ENCODE measurements around the gene TMEM87B. TPM values are rescaled to one million over a fixed set of nuclear protein-coding genes. Genes with fewer than 3 reads are reported as not detected.
"Not testable (repeated sequence)": the region's sequence is repeated elsewhere in the genome, so short reads cannot be mapped to it uniquely, and the experiment has no call there.

TMEM87B gene
- total RNA-seq, 1 donor: 33.7 TPM

- no peak for TF ChIP-seq CTCF (IDR thresholded peaks at IDR 0.05; ENCODE audit: extremely low read depth, low read depth, low read length)
- Histone ChIP-seq H3K27me3 (ENCODE audit: insufficient read depth, low read length) (no peaks in the 10 kb centered on the region), H3K4me1 (ENCODE audit: insufficient read depth, low read length) (peaks cover 2% of the 10 kb centered on the region), H3K4me3 (ENCODE audit: insufficient read depth, low read length) (no peak overlapping the region), H4K20me1 (ENCODE audit: insufficient read depth, low read length) (peaks cover 3% of the 10 kb centered on the region), H3K79me2 (ENCODE audit: insufficient read depth, low read length) (no peaks in the 10 kb centered on the region), H2AFZ (ENCODE audit: low read length) (no peak overlapping the region), H3K4me2 (ENCODE audit: insufficient read depth, low read length) (no peak overlapping the region), H3K36me3 (ENCODE audit: insufficient read depth, low read length) (peaks cover 61% of the 10 kb centered on the region), H3K9me3 (ENCODE audit: low read depth, low read length) (no peaks in the 10 kb centered on the region), H3K27ac (ENCODE audit: low read depth, low read length) (no peak overlapping the region)
- DNase-seq (ENCODE audit: insufficient read length, low spot score, missing footprints): no peak
Measured at GRCh38 chr2:112110966-112111365, 55.9 kb downstream of the TMEM87B start.

- DNase-seq (ENCODE audit: insufficient read length, low spot score, missing footprints): not testable (repeated sequence)
Measured at GRCh38 chr2:112113354-112113753, 58.3 kb downstream of the TMEM87B start.

GRCh38 chr2:112118148-112118547, 63.1 kb downstream of the TMEM87B start:
- no peak for DNase-seq (ENCODE audit: insufficient read length, low spot score, missing footprints)
- H3K4me1 ChIP-seq (ENCODE audit: insufficient read depth, low read length): no peaks in the 10 kb centered on the region
- no peaks in the 10 kb centered on the region for H3K79me2 ChIP-seq (ENCODE audit: insufficient read depth, low read length)
- H2AFZ ChIP-seq (ENCODE audit: low read length): no peak overlapping the region
- H3K27ac ChIP-seq (ENCODE audit: low read depth, low read length): no peak overlapping the region
- no peak overlapping the region for H3K4me2 ChIP-seq (ENCODE audit: insufficient read depth, low read length)
- no peaks in the 10 kb centered on the region for H3K9me3 ChIP-seq (ENCODE audit: low read depth, low read length)
- peak; percentile 16 for TF ChIP-seq CTCF (IDR thresholded peaks at IDR 0.05; ENCODE audit: extremely low read depth, low read depth, low read length)
- no peaks in the 10 kb centered on the region for H3K27me3 ChIP-seq (ENCODE audit: insufficient read depth, low read length)
- no peaks in the 10 kb centered on the region for H4K20me1 ChIP-seq (ENCODE audit: insufficient read depth, low read length)
- H3K4me3 ChIP-seq (ENCODE audit: insufficient read depth, low read length): no peak overlapping the region
- H3K36me3 ChIP-seq (ENCODE audit: insufficient read depth, low read length): peaks cover 21% of the 10 kb centered on the region

More at GRCh38 chr2:112113354-112113753, 58.3 kb downstream of the TMEM87B start:
- H3K79me2 ChIP-seq (ENCODE audit: insufficient read depth, low read length); H3K9me3 ChIP-seq (ENCODE audit: low read depth, low read length); H3K4me2 ChIP-seq (ENCODE audit: insufficient read depth, low read length); H2AFZ ChIP-seq (ENCODE audit: low read length); H3K27ac ChIP-seq (ENCODE audit: low read depth, low read length); H3K4me1 ChIP-seq (ENCODE audit: insufficient read depth, low read length); H4K20me1 ChIP-seq (ENCODE audit: insufficient read depth, low read length); H3K4me3 ChIP-seq (ENCODE audit: insufficient read depth, low read length); H3K27me3 ChIP-seq (ENCODE audit: insufficient read depth, low read length): not testable (repeated sequence)
- H3K36me3 ChIP-seq (ENCODE audit: insufficient read depth, low read length): peaks cover 50% of the 10 kb centered on the region

- Histone ChIP-seq H3K27me3 (ENCODE audit: insufficient read depth, low read length) (no peaks in the 10 kb centered on the region), H4K20me1 (ENCODE audit: insufficient read depth, low read length) (no peaks in the 10 kb centered on the region), H3K4me3 (ENCODE audit: insufficient read depth, low read length) (no peak overlapping the region), H3K4me2 (ENCODE audit: insufficient read depth, low read length) (no peak overlapping the region), H3K4me1 (ENCODE audit: insufficient read depth, low read length) (no peaks in the 10 kb centered on the region), H3K79me2 (ENCODE audit: insufficient read depth, low read length) (no peaks in the 10 kb centered on the region), H3K27ac (ENCODE audit: low read depth, low read length) (no peak overlapping the region), H3K9me3 (ENCODE audit: low read depth, low read length) (no peaks in the 10 kb centered on the region), H2AFZ (ENCODE audit: low read length) (no peak overlapping the region), H3K36me3 (ENCODE audit: insufficient read depth, low read length) (peaks cover 16% of the 10 kb centered on the region)
- DNase-seq (ENCODE audit: insufficient read length, low spot score, missing footprints): no peak
- peak; percentile 72 for TF ChIP-seq CTCF (IDR thresholded peaks at IDR 0.05; ENCODE audit: extremely low read depth, low read depth, low read length)
Measured at GRCh38 chr2:112121682-112122254, 66.7 kb downstream of the TMEM87B start.
